Astrocyte of the cerebellum (primary cell): ENCODE results near the gene PRR23A.

Experiments
- DNase-seq: peaks from one replicate; pipeline ENCODE4 v3.0.0-alpha.2; 2011; ENCODE audit warnings: low read depth
- H3K4me3 ChIP-seq: 2 replicates; pipeline ENCODE4 v1.5.1; 2011; ENCODE audit warnings: mild to moderate bottlenecking, low read depth, low read length, moderate library complexity
- CTCF ChIP-seq: IDR thresholded peaks from 2 replicates; pipeline ENCODE4 v1.5.1; 2012; ENCODE audit warnings: low read length, low read depth, moderate library complexity, mild to moderate bottlenecking; ENCODE audit errors: missing control alignments
- in situ Hi-C: cut with HindIII; loops from 2 replicates; pipeline ENCODE4 v1.10.0; 2017; ENCODE audit warnings: low sequenced_read_pairs

Gene PRR23A

GRCh38 chr3:138960417-138960852 lies 45.6 kb downstream of the PRR23A start:
- DNase-seq = no peak
- TF ChIP-seq CTCF = no peak
- in situ Hi-C loops = no loop called here
- H3K4me3 ChIP-seq = no peak overlapping the region
